ENCODE data around the gene KMT2C. TPM values are rescaled to one million over a fixed set of nuclear protein-coding genes. Genes with fewer than 3 reads are reported as not detected.

Gene KMT2C
- total RNA-seq, 1 donor from 2014 or later, result 21.1 TPM

- Histone ChIP-seq H3K36me3 (ENCODE audit: control insufficient read depth, insufficient read depth, low read length) (no peaks in the 10 kb centered on the region), H3K4me3 (ENCODE audit: low read depth, low read length) (no peak overlapping the region), H3K27me3 (ENCODE audit: control insufficient read depth, insufficient read depth, low read length) (no peaks in the 10 kb centered on the region)
- TF ChIP-seq CTCF (IDR thresholded peaks at IDR 0.05; ENCODE audit: insufficient read depth, low read length, severe bottlenecking), result peak; percentile 62
- DNase-seq (ENCODE audit: low read depth), result peak; percentile 49
- no peak for FAIRE-seq
These were observed 98.9 kb downstream of the KMT2C start for GRCh38 chr7:152336754-152337368.

- no peak overlapping the region for H3K4me3 ChIP-seq (ENCODE audit: low read depth, low read length)
These were observed 99.8 kb downstream of the KMT2C start for GRCh38 chr7:152335900-152336571.

GRCh38 chr7:152333134-152333533 is 102.7 kb downstream of the KMT2C start:
- no peak overlapping the region for H3K4me3 ChIP-seq (ENCODE audit: low read depth, low read length)
- peaks cover 8% of the 10 kb centered on the region for H3K36me3 ChIP-seq (ENCODE audit: control insufficient read depth, insufficient read depth, low read length)
- DNase-seq (ENCODE audit: low read depth), result no peak
- no peak for TF ChIP-seq CTCF (IDR thresholded peaks at IDR 0.05; ENCODE audit: insufficient read depth, low read length, severe bottlenecking)
- no peak for FAIRE-seq
- H3K27me3 ChIP-seq (ENCODE audit: control insufficient read depth, insufficient read depth, low read length), result no peaks in the 10 kb centered on the region

More at GRCh38 chr7:152335900-152336571, 99.8 kb downstream of the KMT2C start:
- no peak for DNase-seq (ENCODE audit: low read depth)
- TF ChIP-seq CTCF (IDR thresholded peaks at IDR 0.05; ENCODE audit: insufficient read depth, low read length, severe bottlenecking), result no peak
- no peaks in the 10 kb centered on the region for H3K27me3 ChIP-seq (ENCODE audit: control insufficient read depth, insufficient read depth, low read length)
- FAIRE-seq, result no peak
- H3K36me3 ChIP-seq (ENCODE audit: control insufficient read depth, insufficient read depth, low read length), result peaks cover 2% of the 10 kb centered on the region

- peaks cover 8% of the 10 kb centered on the region for H3K36me3 ChIP-seq (ENCODE audit: control insufficient read depth, insufficient read depth, low read length)
- TF ChIP-seq CTCF (IDR thresholded peaks at IDR 0.05; ENCODE audit: insufficient read depth, low read length, severe bottlenecking), result no peak
- FAIRE-seq (no peak), DNase-seq (ENCODE audit: low read depth) (no peak)
- no peaks in the 10 kb centered on the region for H3K27me3 ChIP-seq (ENCODE audit: control insufficient read depth, insufficient read depth, low read length)
- no peak overlapping the region for H3K4me3 ChIP-seq (ENCODE audit: low read depth, low read length)
These were observed 105.0 kb downstream of the KMT2C start for GRCh38 chr7:152330827-152331226.

GRCh38 chr7:152329469-152329868 is 106.3 kb downstream of the KMT2C start:
- no peak overlapping the region for H3K4me3 ChIP-seq (ENCODE audit: low read depth, low read length)
- DNase-seq (ENCODE audit: low read depth) (no peak), FAIRE-seq (no peak)
- H3K27me3 ChIP-seq (ENCODE audit: control insufficient read depth, insufficient read depth, low read length), result no peaks in the 10 kb centered on the region
- H3K36me3 ChIP-seq (ENCODE audit: control insufficient read depth, insufficient read depth, low read length), result peaks cover 8% of the 10 kb centered on the region
- no peak for TF ChIP-seq CTCF (IDR thresholded peaks at IDR 0.05; ENCODE audit: insufficient read depth, low read length, severe bottlenecking)
